Liver (tissue), 9 donors: Measurements from ENCODE around the gene TTC36. TPM values are rescaled to one million over a fixed set of nuclear protein-coding genes. Genes with fewer than 3 reads are reported as not detected.
"Not testable (repeated sequence)": the region's sequence is repeated elsewhere in the genome, so short reads cannot be mapped to it uniquely, and the experiment has no call there.

Source experiments
- DNase-seq: peaks from one replicate; pipeline ENCODE4 v3.0.0-alpha.2; 2017; ENCODE audit warnings: low spot score
- H3K27ac ChIP-seq, 2 donors: one replicate each; pipeline ENCODE4 v1.7.0; 2013; ENCODE audit warnings: inconsistent platforms in 2 of 2, low read length in 2 of 2, control low read depth in 1 of 2, low read depth in 1 of 2, mild to moderate bottlenecking in 1 of 2
- H3K27me3 ChIP-seq, 4 donors: one replicate each; pipeline versions ENCODE4 v1.6.1 to v1.7.0; 2013; ENCODE audit warnings: low read length in 3 of 4, inconsistent platforms in 1 of 4, mild to moderate bottlenecking in 1 of 4, moderate library complexity in 1 of 4; ENCODE audit not compliant: control insufficient read depth in 4 of 4, insufficient read depth in 4 of 4
- H3K36me3 ChIP-seq, 4 donors: one replicate each; pipeline versions ENCODE4 v1.6.1 to v1.7.0; 2013; ENCODE audit warnings: low read length in 3 of 4, mild to moderate bottlenecking in 3 of 4, low read depth in 1 of 4, moderate library complexity in 1 of 4; ENCODE audit not compliant: control insufficient read depth in 4 of 4, insufficient read depth in 3 of 4
- H3K4me1 ChIP-seq, 4 donors: one replicate each; pipeline versions ENCODE4 v1.6.1 to v1.7.0; 2013; ENCODE audit warnings: low read length in 3 of 4, mild to moderate bottlenecking in 3 of 4, moderate library complexity in 1 of 4; ENCODE audit not compliant: control insufficient read depth in 4 of 4, insufficient read depth in 4 of 4
- H3K4me3 ChIP-seq, 3 donors: one replicate each; pipeline versions ENCODE4 v1.6.1 to v1.7.0; 2013; ENCODE audit warnings: low read length in 3 of 3, control low read depth in 1 of 3, low read depth in 1 of 3, mild to moderate bottlenecking in 1 of 3
- H3K9ac ChIP-seq, 2 donors: one replicate each; pipeline ENCODE4 v1.7.0; 2013; ENCODE audit warnings: low read length in 2 of 2, mild to moderate bottlenecking in 2 of 2, moderate library complexity in 2 of 2, control low read depth in 1 of 2, low read depth in 1 of 2
- H3K9me3 ChIP-seq, 4 donors: one replicate each; pipeline versions ENCODE4 v1.6.1 to v1.7.0; 2013; ENCODE audit warnings: low read length in 3 of 4; ENCODE audit not compliant: control insufficient read depth in 4 of 4
- EGR1 ChIP-seq, 2 donors: IDR thresholded peaks; 2 replicates each; pipeline ENCODE4 v1.6.1; 2016 to 2018; ENCODE audit warnings: antibody characterized with exemption in 2 of 2, low read depth in 2 of 2
- FOXA1 ChIP-seq: IDR thresholded peaks from 2 replicates; pipeline ENCODE4 v1.6.1; 2016; ENCODE audit warnings: antibody characterized with exemption
- FOXA2 ChIP-seq: IDR thresholded peaks from 2 replicates; pipeline ENCODE4 v1.6.1; 2016; ENCODE audit warnings: antibody characterized with exemption
- GABPA ChIP-seq, 2 donors: IDR thresholded peaks in 1 of 2; conservative IDR thresholded peaks in 1 of 2; 2 replicates each; pipeline ENCODE4 v1.6.1; 2016; ENCODE audit warnings: antibody characterized with exemption in 2 of 2, mild to moderate bottlenecking in 1 of 2, moderate library complexity in 1 of 2
- HNF4A ChIP-seq, 2 donors: conservative IDR thresholded peaks; 2 replicates each; pipeline ENCODE4 v1.6.1; 2016; ENCODE audit warnings: antibody characterized with exemption in 2 of 2, mild to moderate bottlenecking in 2 of 2
- HNF4G ChIP-seq: IDR thresholded peaks from 2 replicates; pipeline ENCODE4 v1.6.1; 2016; ENCODE audit warnings: antibody characterized with exemption
- JUND ChIP-seq, 2 donors: IDR thresholded peaks; 2 replicates each; pipeline ENCODE4 v1.6.1; 2016; ENCODE audit warnings: antibody characterized with exemption in 2 of 2
- NR2F2 ChIP-seq: IDR thresholded peaks from 2 replicates; pipeline ENCODE4 v1.6.1; 2016; ENCODE audit warnings: antibody characterized with exemption
- RAD21 ChIP-seq, 2 donors: IDR thresholded peaks; 2 replicates each; pipeline ENCODE4 v1.6.1; 2016; ENCODE audit warnings: antibody characterized with exemption in 2 of 2, mild to moderate bottlenecking in 2 of 2
- RXRA ChIP-seq, 2 donors: IDR thresholded peaks; 2 replicates each; pipeline ENCODE4 v1.6.1; 2017 to 2018; ENCODE audit warnings: antibody characterized with exemption in 2 of 2, mild to moderate bottlenecking in 1 of 2
- SP1 ChIP-seq: IDR thresholded peaks from 2 replicates; pipeline ENCODE4 v1.6.1; 2018; ENCODE audit warnings: antibody characterized with exemption, mild to moderate bottlenecking
- TAF1 ChIP-seq: conservative IDR thresholded peaks from 2 replicates; pipeline ENCODE4 v1.6.1; 2016; ENCODE audit warnings: antibody characterized with exemption, mild to moderate bottlenecking
- YY1 ChIP-seq: IDR thresholded peaks from 2 replicates; pipeline ENCODE4 v1.6.1; 2016; ENCODE audit warnings: antibody characterized with exemption, mild to moderate bottlenecking
- WGBS: extraction: QIAGEN DNeasy Blood & Tissue Kit; methylation state at CpG from one replicate; pipeline ENCODE4 v1.1.7; 2013; 5-methylcytosine and 5-hydroxymethylcytosine counted together
- polyA plus RNA-seq, 2 donors: library from polyadenylated mRNA; stranded (reverse) in 1 of 2; unstranded in 1 of 2; fragments of 200-250 nt in 1 of 2; fragments of >200 nt in 1 of 2; fragmentation: Nextera tagmentation in 1 of 2; extraction: Ambion mirVana in 1 of 2; gene quantifications; one replicate each; pipeline versions ENCODE4 v1.2.1 to v1.2.3, GENCODE V29; 2013 to 2015
- total RNA-seq, 2 donors: library from RNA; depleted of rRNA; stranded (reverse); fragments of >200 nt; gene quantifications; one replicate each; pipeline ENCODE4 v1.2.3, GENCODE V29; 2014
- TF ChIP-seq, protein P1 (sequence below): IDR thresholded peaks from 2 replicates; pipeline ENCODE4 v1.6.1; 2016; ENCODE audit warnings: antibody characterized with exemption, mild to moderate bottlenecking
- TF ChIP-seq, protein P2 (sequence below): IDR thresholded peaks from 2 replicates; pipeline ENCODE4 v1.6.1; 2016; ENCODE audit warnings: antibody characterized with exemption
- TF ChIP-seq, protein P3 (sequence below): IDR thresholded peaks from 2 replicates; pipeline ENCODE4 v1.6.1; 2016; ENCODE audit warnings: antibody characterized with exemption
- TF ChIP-seq, protein P4 (sequence below): IDR thresholded peaks from 2 replicates; pipeline ENCODE4 v1.6.1; 2016; ENCODE audit warnings: antibody characterized with exemption
- TF ChIP-seq, protein P5 (sequence below): fragments of 150-350 bp; IDR thresholded peaks from 2 replicates; pipeline ENCODE4 v1.5.1; 2017; ENCODE audit warnings: improper control_type of control experiment, low read depth, low read length; ENCODE audit not compliant: missing input control
- donor health status: healthy.
- donor health status: healthy.
- donor health status: healthy.
- donor health status: healthy.
- donor health status: healthy.

TTC36 gene, protein sequence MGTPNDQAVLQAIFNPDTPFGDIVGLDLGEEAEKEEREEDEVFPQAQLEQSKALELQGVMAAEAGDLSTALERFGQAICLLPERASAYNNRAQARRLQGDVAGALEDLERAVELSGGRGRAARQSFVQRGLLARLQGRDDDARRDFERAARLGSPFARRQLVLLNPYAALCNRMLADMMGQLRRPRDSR
- total RNA-seq (10 to 100 TPM in 1 of 2 donors, 1 to 10 TPM in 1; 2.0 to 32.7 TPM), polyA plus RNA-seq (10 to 100 TPM; 36.9 to 66.1 TPM)

DNA sequence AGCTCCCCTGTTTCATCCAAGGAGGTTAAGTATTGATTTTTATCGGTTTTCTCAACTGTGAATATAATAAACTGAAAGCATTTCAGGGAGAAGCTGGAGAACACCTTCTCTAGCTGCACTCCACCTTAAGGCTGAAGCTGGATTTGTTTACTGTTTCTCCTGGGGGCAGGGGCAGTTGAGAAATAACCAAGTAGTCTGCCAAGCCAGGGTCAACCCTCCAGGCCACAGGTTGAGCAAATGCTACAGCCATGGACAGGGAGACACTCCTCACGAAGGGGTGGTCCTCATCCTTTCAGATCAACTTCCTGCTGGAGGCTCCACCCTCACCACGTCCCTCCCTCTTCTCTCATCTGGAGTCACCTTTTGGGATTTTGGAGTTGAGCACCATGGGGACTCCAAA lies at the start of gene TTC36:
TSS of gene TTC36 (plus strand) at position 366 of the 400 bp plus-strand sequence. CDS start at position 387, 21 bp downstream.
- peak; percentile 88 for TF ChIP-seq SP1
- no peak for TF ChIP-seq EGR1 (IDR thresholded peaks at IDR 0.05; ENCODE audit: low read depth in 2 of 2)
- TF ChIP-seq FOXA1 = peak; percentile 63
- peak in 1 of 2 donors; percentile 41 for TF ChIP-seq RAD21 (IDR thresholded peaks at IDR 0.05)
- peak; percentile 52 to 60 for TF ChIP-seq JUND (IDR thresholded peaks at IDR 0.05)
- peak; percentile 66 for TF ChIP-seq FOXA2
- TF ChIP-seq, protein P1, sequence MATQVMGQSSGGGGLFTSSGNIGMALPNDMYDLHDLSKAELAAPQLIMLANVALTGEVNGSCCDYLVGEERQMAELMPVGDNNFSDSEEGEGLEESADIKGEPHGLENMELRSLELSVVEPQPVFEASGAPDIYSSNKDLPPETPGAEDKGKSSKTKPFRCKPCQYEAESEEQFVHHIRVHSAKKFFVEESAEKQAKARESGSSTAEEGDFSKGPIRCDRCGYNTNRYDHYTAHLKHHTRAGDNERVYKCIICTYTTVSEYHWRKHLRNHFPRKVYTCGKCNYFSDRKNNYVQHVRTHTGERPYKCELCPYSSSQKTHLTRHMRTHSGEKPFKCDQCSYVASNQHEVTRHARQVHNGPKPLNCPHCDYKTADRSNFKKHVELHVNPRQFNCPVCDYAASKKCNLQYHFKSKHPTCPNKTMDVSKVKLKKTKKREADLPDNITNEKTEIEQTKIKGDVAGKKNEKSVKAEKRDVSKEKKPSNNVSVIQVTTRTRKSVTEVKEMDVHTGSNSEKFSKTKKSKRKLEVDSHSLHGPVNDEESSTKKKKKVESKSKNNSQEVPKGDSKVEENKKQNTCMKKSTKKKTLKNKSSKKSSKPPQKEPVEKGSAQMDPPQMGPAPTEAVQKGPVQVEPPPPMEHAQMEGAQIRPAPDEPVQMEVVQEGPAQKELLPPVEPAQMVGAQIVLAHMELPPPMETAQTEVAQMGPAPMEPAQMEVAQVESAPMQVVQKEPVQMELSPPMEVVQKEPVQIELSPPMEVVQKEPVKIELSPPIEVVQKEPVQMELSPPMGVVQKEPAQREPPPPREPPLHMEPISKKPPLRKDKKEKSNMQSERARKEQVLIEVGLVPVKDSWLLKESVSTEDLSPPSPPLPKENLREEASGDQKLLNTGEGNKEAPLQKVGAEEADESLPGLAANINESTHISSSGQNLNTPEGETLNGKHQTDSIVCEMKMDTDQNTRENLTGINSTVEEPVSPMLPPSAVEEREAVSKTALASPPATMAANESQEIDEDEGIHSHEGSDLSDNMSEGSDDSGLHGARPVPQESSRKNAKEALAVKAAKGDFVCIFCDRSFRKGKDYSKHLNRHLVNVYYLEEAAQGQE = peak; percentile 14
- TF ChIP-seq, protein P2, sequence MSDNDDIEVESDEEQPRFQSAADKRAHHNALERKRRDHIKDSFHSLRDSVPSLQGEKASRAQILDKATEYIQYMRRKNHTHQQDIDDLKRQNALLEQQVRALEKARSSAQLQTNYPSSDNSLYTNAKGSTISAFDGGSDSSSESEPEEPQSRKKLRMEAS = peak; percentile 62
- TF ChIP-seq HNF4A (conservative IDR thresholded peaks at IDR 0.05) = peak; percentile 64 to 73
- peak; percentile 66 for TF ChIP-seq NR2F2
- TF ChIP-seq YY1 = peak; percentile 72
- TF ChIP-seq, protein P3, sequence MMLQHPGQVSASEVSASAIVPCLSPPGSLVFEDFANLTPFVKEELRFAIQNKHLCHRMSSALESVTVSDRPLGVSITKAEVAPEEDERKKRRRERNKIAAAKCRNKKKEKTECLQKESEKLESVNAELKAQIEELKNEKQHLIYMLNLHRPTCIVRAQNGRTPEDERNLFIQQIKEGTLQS = no peak
- TF ChIP-seq, protein P4, sequence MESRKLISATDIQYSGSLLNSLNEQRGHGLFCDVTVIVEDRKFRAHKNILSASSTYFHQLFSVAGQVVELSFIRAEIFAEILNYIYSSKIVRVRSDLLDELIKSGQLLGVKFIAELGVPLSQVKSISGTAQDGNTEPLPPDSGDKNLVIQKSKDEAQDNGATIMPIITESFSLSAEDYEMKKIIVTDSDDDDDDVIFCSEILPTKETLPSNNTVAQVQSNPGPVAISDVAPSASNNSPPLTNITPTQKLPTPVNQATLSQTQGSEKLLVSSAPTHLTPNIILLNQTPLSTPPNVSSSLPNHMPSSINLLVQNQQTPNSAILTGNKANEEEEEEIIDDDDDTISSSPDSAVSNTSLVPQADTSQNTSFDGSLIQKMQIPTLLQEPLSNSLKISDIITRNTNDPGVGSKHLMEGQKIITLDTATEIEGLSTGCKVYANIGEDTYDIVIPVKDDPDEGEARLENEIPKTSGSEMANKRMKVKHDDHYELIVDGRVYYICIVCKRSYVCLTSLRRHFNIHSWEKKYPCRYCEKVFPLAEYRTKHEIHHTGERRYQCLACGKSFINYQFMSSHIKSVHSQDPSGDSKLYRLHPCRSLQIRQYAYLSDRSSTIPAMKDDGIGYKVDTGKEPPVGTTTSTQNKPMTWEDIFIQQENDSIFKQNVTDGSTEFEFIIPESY = no peak
- no peak for TF ChIP-seq HNF4G
- TF ChIP-seq, protein P5, sequence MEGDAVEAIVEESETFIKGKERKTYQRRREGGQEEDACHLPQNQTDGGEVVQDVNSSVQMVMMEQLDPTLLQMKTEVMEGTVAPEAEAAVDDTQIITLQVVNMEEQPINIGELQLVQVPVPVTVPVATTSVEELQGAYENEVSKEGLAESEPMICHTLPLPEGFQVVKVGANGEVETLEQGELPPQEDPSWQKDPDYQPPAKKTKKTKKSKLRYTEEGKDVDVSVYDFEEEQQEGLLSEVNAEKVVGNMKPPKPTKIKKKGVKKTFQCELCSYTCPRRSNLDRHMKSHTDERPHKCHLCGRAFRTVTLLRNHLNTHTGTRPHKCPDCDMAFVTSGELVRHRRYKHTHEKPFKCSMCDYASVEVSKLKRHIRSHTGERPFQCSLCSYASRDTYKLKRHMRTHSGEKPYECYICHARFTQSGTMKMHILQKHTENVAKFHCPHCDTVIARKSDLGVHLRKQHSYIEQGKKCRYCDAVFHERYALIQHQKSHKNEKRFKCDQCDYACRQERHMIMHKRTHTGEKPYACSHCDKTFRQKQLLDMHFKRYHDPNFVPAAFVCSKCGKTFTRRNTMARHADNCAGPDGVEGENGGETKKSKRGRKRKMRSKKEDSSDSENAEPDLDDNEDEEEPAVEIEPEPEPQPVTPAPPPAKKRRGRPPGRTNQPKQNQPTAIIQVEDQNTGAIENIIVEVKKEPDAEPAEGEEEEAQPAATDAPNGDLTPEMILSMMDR = no peak
- no peak for TF ChIP-seq TAF1
- TF ChIP-seq GABPA (IDR thresholded peaks at IDR 0.05 in 1 of 2, conservative IDR thresholded peaks at IDR 0.05 in 1 of 2) = peak in 1 of 2 donors; percentile 67
- TF ChIP-seq RXRA (IDR thresholded peaks at IDR 0.05) = peak; percentile 89 to 90
- peak within 1 kb of the TSS; percentile 52 to 84 (median 75) for H3K4me3 ChIP-seq
- H3K4me1 ChIP-seq = peaks cover 22 to 78% (median 69%) of the 10 kb centered on the region in 4 donors
- DNase-seq = no peak
- 25% methylated on average over 3 of the region's 3 CpGs for WGBS
- H3K9me3 ChIP-seq = no peaks in the 10 kb centered on the region
- no peaks in the 10 kb centered on the region for H3K27me3 ChIP-seq
- H3K27ac ChIP-seq = peak within 1 kb of the TSS; percentile 74 to 85
- H3K36me3 ChIP-seq = peaks cover 0 to 8% (median 2%) of the 10 kb centered on the region in 4 donors
- H3K9ac ChIP-seq = peak within 1 kb of the TSS; percentile 34 to 88

DNA sequence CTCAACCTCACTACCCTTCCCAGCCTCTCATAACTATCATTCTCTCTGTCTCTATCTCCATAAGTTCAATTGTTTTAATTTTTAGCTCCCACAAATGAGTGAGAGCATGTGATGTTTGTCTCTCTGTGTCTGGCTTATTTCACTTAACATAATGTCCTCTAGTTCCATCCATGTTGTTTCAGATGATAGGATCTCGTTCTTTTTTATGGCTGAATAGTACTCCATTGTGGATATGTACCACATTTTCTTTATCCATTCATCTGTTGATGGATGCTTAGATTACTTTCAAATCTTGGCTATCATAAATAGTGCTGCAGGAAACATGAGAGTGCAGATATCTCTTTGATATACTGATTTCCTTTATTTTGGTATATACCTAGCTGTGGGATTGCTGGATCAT lies 46.0 kb upstream of the TTC36 start:
- not testable (repeated sequence) for H3K4me1 ChIP-seq, H3K9me3 ChIP-seq, DNase-seq, H3K27ac ChIP-seq, H3K27me3 ChIP-seq, H3K9ac ChIP-seq, H3K4me3 ChIP-seq
- WGBS = 97% methylated on average over 1 of the region's 1 CpG
- peaks cover 6 to 83% (median 57%) of the 10 kb centered on the region in 4 donors for H3K36me3 ChIP-seq
